HepG2 (cell line): Measurements from ENCODE around the gene MOGAT3. TPM values are rescaled to one million over a fixed set of nuclear protein-coding genes. Genes with fewer than 3 reads are reported as not detected.

Source experiments
- MTF2 ChIP-seq: sonication (generic); formaldehyde crosslinking; IDR thresholded peaks from 2 replicates; pipeline ENCODE4 v1.5.0; 2020; ENCODE audit warnings: missing genetic modification reagents, borderline replicate concordance
- NFKB2 ChIP-seq: sonication (generic); formaldehyde crosslinking; IDR thresholded peaks from 2 replicates; pipeline ENCODE4 v1.4.0; 2020; ENCODE audit warnings: missing genetic modification reagents, borderline replicate concordance
- PAWR ChIP-seq: sonication (generic); formaldehyde crosslinking; IDR thresholded peaks from 2 replicates; pipeline ENCODE4 v1.4.0; 2020; ENCODE audit warnings: missing genetic modification reagents, mild to moderate bottlenecking, borderline replicate concordance
- SOX5 ChIP-seq: IDR thresholded peaks from 2 replicates; pipeline ENCODE4 v1.6.1; 2016; ENCODE audit warnings: borderline replicate concordance
- TAF1 ChIP-seq: sonication (generic); formaldehyde crosslinking; IDR thresholded peaks from 2 replicates; pipeline ENCODE4 v1.4.0; 2020; ENCODE audit warnings: missing genetic modification reagents
- THAP7 ChIP-seq: sonication (generic); formaldehyde crosslinking; IDR thresholded peaks from 2 replicates; pipeline ENCODE4 v1.8.1; 2023; ENCODE audit warnings: mild to moderate bottlenecking, missing genetic modification reagents
- XRCC5 ChIP-seq: fragments of 200-400 bp; formaldehyde crosslinking; optimal IDR thresholded peaks from 2 replicates; pipeline ENCODE3; 2017; ENCODE audit warnings: mild to moderate bottlenecking, low read length
- ZBTB2 ChIP-seq: sonication (generic); formaldehyde crosslinking; IDR thresholded peaks from 2 replicates; pipeline ENCODE4 v1.8.0; 2022; ENCODE audit warnings: low read depth, missing genetic modification reagents
- ZBTB38 ChIP-seq: sonication (generic); formaldehyde crosslinking; IDR thresholded peaks from 2 replicates; pipeline ENCODE4 v1.5.1; 2020; ENCODE audit warnings: mild to moderate bottlenecking, missing genetic modification reagents
- ZBTB42 ChIP-seq: sonication (generic); formaldehyde crosslinking; IDR thresholded peaks from 2 replicates; pipeline ENCODE4 v1.5.0; 2020; ENCODE audit warnings: mild to moderate bottlenecking, missing genetic modification reagents
- ZNF256 ChIP-seq: sonication (generic); formaldehyde crosslinking; conservative IDR thresholded peaks from 2 replicates; pipeline ENCODE4 v1.4.0; 2020; ENCODE audit warnings: missing genetic modification reagents
- ZNF318 ChIP-seq: sonication (generic); formaldehyde crosslinking; IDR thresholded peaks from 2 replicates; pipeline ENCODE4 v1.4.0; 2020; ENCODE audit warnings: mild to moderate bottlenecking, missing genetic modification reagents
- ZNF460 ChIP-seq: sonication (generic); formaldehyde crosslinking; IDR thresholded peaks from 2 replicates; pipeline ENCODE4 v1.5.1; 2020; ENCODE audit warnings: missing genetic modification reagents, mild to moderate bottlenecking, borderline replicate concordance
- ZNF768 ChIP-seq: sonication (generic); formaldehyde crosslinking; IDR thresholded peaks from 2 replicates; pipeline ENCODE4 v1.4.0; 2020; ENCODE audit warnings: missing genetic modification reagents
- ZNF792 ChIP-seq: IDR thresholded peaks from 2 replicates; pipeline ENCODE4 v1.6.1; 2016
- polyA plus RNA-seq, 8 experiments: library from polyadenylated mRNA; depleted of rRNA in 3 of 8; stranded (reverse) in 7 of 8; unstranded in 1 of 8; fragments of >200 nt; fragmentation: Illumina TruSeq in 4 of 8; extraction: Trizol in 4 of 8; gene quantifications; 2 replicates each; pipeline versions ENCODE4 v1.2.1 to v1.2.3, GENCODE V29; 2011 to 2016; ENCODE audit warnings: low read depth in 4 of 8, missing spikeins in 1 of 8, mixed read lengths in 1 of 8; ENCODE audit not compliant: insufficient read depth in 1 of 8
- total RNA-seq, 5 experiments: library from RNA; depleted of rRNA; stranded (reverse); fragments of >200 nt; fragmentation: Illumina TruSeq; extraction: Trizol; gene quantifications; 2 replicates each; pipeline ENCODE4 v1.2.3, GENCODE V29; 2016; ENCODE audit warnings: low read depth in 1 of 5
- TF ChIP-seq, protein P1 (sequence below): sonication (generic); formaldehyde crosslinking; IDR thresholded peaks from 2 replicates; pipeline ENCODE4 v1.4.0; 2020; ENCODE audit warnings: mild to moderate bottlenecking, missing genetic modification reagents
- TF ChIP-seq, protein P2 (sequence below): sonication (generic); formaldehyde crosslinking; IDR thresholded peaks from 2 replicates; pipeline ENCODE4 v1.5.1; 2020; ENCODE audit warnings: mild to moderate bottlenecking, missing genetic modification reagents, moderate library complexity

The MOGAT3 gene
- total and polyA plus RNA-seq, 2 of the 13 experiments (the other 11 are each of a cell fraction or from before 2014, with no cell fraction given), result 22.5 to 30.5 TPM

DNA sequence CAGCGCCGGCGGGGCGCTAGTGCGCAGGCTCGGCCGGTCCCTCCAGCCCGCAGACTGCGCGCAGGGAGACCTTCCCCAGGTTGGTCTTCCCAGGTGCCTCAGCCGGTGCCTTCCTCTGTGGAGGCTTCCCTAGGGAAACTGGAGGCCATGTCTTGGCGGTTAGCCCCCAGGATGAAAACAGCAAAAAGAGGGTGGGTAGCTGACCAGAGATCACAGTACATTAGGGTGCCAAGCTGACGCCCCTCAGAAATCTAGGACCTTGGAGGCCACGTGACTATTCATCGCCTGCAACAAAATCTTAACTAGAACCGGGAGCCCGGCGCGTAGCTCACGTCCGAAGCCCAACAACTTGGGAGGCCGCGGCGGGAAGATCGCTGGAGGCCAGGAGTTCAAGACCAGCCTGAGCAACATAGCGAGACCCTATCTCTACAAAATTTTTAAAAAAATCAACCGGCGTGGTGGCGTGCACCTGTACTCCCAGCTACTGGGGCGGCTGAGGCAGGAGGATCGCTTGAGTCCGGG is 44.4 kb upstream of the MOGAT3 start (continued):
- TF ChIP-seq PAWR (CRISPR knock-in tag), result no peak
- 0 out of 2 replicates have a peak, but pooled peaks have one; percentile 44 for TF ChIP-seq TAF1 (CRISPR knock-in tag)
- TF ChIP-seq ZNF318 (CRISPR knock-in tag), result no peak
- TF ChIP-seq MTF2 (CRISPR knock-in tag), result no peak
- no peak for TF ChIP-seq ZNF768 (CRISPR knock-in tag)
- TF ChIP-seq, protein P1, sequence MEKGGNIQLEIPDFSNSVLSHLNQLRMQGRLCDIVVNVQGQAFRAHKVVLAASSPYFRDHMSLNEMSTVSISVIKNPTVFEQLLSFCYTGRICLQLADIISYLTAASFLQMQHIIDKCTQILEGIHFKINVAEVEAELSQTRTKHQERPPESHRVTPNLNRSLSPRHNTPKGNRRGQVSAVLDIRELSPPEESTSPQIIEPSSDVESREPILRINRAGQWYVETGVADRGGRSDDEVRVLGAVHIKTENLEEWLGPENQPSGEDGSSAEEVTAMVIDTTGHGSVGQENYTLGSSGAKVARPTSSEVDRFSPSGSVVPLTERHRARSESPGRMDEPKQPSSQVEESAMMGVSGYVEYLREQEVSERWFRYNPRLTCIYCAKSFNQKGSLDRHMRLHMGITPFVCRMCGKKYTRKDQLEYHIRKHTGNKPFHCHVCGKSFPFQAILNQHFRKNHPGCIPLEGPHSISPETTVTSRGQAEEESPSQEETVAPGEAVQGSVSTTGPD, result no peak
- TF ChIP-seq XRCC5, result peak; percentile 4
- no peak for TF ChIP-seq ZBTB2 (CRISPR knock-in tag)
- TF ChIP-seq SOX5, result no peak
- peak; percentile 46; the same call in 1 of the 2 replicates for TF ChIP-seq ZBTB38
- TF ChIP-seq ZNF460 (CRISPR knock-in tag), result no peak
- no peak for TF ChIP-seq ZNF256 (CRISPR knock-in tag)
- TF ChIP-seq, protein P2, sequence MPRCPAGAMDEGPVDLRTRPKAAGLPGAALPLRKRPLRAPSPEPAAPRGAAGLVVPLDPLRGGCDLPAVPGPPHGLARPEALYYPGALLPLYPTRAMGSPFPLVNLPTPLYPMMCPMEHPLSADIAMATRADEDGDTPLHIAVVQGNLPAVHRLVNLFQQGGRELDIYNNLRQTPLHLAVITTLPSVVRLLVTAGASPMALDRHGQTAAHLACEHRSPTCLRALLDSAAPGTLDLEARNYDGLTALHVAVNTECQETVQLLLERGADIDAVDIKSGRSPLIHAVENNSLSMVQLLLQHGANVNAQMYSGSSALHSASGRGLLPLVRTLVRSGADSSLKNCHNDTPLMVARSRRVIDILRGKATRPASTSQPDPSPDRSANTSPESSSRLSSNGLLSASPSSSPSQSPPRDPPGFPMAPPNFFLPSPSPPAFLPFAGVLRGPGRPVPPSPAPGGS (CRISPR knock-in tag), result no peak
- peak; percentile 63; the same call in 1 of the 2 replicates for TF ChIP-seq NFKB2
- TF ChIP-seq THAP7 (CRISPR knock-in tag), result no peak; the same call in 1 of the 2 replicates
- TF ChIP-seq ZNF792 (CRISPR knock-in tag), result no peak
- no peak for TF ChIP-seq ZBTB42 (CRISPR knock-in tag)
